SK-N-MC (cell line): Measurements from ENCODE around the gene MAEA.

ENCODE experiments used
- DNase-seq: peaks from one replicate; pipeline ENCODE4 v3.0.0-alpha.2; 2011; ENCODE audit warnings: low read depth, low spot score
- H3K27ac ChIP-seq: fragments of 200-600 bp; sonication (generic); 2 replicates; pipeline ENCODE4 v1.5.1; 2016; ENCODE audit warnings: mixed run types
- H3K36me3 ChIP-seq: fragments of 200-600 bp; sonication (generic); 2 replicates; pipeline ENCODE4 v1.6.1; 2017; ENCODE audit warnings: antibody characterized with exemption, low read length, mixed read lengths; ENCODE audit not compliant: insufficient read depth
- H3K4me3 ChIP-seq: fragments of 200-600 bp; sonication (generic); 2 replicates; pipeline ENCODE4 v1.5.1; 2016
- H3K9ac ChIP-seq: fragments of 200-600 bp; sonication (generic); 2 replicates; pipeline ENCODE4 v1.8.0; 2017; ENCODE audit warnings: mixed run types, mixed read lengths; ENCODE audit not compliant: insufficient read length
- H3K9me3 ChIP-seq: fragments of 200-600 bp; sonication (generic); 2 replicates; pipeline ENCODE4 v1.6.1; 2017; ENCODE audit warnings: low read depth, mild to moderate bottlenecking, antibody characterized with exemption, low read length, moderate library complexity, mixed read lengths
- EZH2 ChIP-seq: fragments of 200-600 bp; sonication (generic); IDR thresholded peaks from one replicate; pipeline ENCODE4 v1.6.1; 2017; ENCODE audit warnings: antibody characterized with exemption
- FOXP2 ChIP-seq: optimal IDR thresholded peaks from 2 replicates; pipeline ENCODE3; 2011; ENCODE audit warnings: mild to moderate bottlenecking, moderate library complexity; ENCODE audit not compliant: insufficient read depth; ENCODE audit errors: extremely low read length, control extremely low read depth
- POLR2AphosphoS5 ChIP-seq: IDR thresholded peaks from 2 replicates; pipeline ENCODE4 v1.6.1; 2012; ENCODE audit warnings: mild to moderate bottlenecking, low read depth, low read length, borderline replicate concordance

The MAEA gene

DNA sequence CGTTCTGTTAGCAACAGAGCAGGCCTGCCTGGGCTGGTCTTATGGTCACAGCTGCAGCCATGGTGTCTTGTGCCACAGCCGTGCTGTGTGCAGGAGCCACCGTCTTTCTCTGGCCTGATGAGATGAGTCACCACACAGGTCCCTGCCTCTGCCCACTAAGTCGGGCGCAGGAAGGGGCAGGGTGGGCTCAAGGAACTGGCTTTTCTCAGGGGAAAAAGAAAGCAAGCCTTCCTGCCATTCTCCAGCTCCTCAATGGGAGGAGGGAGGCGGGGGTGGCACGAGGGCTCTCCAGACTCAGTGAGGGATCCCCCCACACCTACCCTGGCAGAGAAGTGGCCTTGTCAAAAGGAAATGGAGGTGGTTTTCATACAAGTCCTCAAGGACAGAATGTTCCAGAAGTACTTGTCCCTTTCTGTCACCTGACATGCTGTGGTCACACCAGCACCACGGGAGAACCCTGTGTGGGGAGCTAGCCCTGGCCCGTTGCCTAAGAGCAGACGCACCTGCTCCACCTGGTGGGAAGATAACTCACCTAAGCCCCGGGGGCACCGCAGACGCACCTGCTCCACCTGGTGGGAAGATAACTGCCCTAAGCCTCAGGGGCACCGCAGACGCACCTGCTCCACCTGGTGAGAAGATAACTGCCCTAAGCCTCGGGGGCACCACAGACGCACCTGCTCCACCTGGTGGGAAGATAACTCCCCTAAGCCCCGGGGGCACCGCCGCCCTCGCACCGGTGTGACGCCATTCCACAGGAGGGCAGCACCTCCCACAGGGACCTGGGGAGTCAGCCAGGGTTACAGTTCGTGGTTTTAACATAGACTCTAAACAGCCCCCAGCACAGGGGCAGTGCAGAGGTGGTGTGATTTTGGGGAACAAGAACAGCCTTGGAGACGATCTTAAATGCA, 75.8 kb downstream of the MAEA start:
- H3K9me3 ChIP-seq, result no peaks in the 10 kb centered on the region
- no peak overlapping the region for H3K9ac ChIP-seq
- no peak overlapping the region for H3K27ac ChIP-seq
- H3K36me3 ChIP-seq, result no peaks in the 10 kb centered on the region
- no peak for TF ChIP-seq FOXP2
- no peak for TF ChIP-seq POLR2AphosphoS5
- TF ChIP-seq EZH2, result no peak
- H3K4me3 ChIP-seq, result no peak overlapping the region
- no peak for DNase-seq

DNA sequence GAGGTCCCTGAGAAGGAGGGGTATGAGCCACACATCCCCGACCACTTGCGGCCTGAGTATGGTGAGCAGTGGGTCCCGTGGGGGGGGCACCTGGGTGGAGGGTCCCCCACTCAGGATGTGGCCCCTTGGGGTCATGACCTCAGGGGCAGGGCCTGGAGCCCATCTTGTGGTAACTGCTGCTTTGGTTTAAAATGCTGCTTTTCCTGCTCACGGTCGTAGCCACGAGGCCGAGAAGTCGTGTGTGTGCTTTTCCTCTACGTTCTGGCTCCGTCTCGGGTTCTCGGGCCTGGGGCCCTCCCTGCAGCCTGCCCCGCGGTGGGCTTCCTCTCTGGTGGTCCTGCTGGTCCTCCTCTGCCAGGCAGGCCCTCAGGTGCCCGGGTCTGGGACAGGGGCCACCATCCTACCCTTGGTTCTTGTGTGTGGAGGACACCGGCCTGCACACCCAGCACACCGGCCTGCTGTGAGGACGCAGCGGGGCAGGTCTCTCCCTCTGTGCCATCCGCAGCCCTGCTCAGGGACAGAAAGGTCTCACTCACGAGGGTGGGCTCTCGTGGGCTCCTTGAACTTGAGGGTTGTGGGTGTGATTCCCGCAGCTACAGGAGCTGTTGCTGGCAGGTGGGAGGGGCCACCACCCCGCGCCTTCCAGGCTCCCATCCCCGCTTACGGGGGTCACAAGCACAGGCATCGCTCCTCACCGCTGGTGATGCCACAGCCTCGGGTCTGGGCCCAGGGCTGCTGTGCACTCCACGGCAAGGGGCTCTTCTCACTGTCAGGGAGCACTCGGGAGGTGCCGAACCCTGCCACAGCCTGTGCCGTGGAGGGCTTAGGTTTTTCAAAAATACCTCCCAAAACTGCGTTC, 76.9 kb downstream of the MAEA start:
- Histone ChIP-seq H3K36me3 (no peaks in the 10 kb centered on the region), H3K4me3 (no peak overlapping the region), H3K9me3 (no peaks in the 10 kb centered on the region), H3K27ac (no peak overlapping the region), H3K9ac (no peak overlapping the region)
- TF ChIP-seq POLR2AphosphoS5 (no peak), FOXP2 (no peak), EZH2 (no peak)
- DNase-seq, result no peak

GRCh38 chr4:1367230-1367935, 77.7 kb downstream of the MAEA start:
- no peaks in the 10 kb centered on the region for H3K36me3 ChIP-seq
- no peak for TF ChIP-seq EZH2
- TF ChIP-seq FOXP2, result no peak
- no peak for TF ChIP-seq POLR2AphosphoS5

GRCh38 chr4:1367936-1368289, 78.2 kb downstream of the MAEA start:
- H3K4me3 ChIP-seq, result no peak overlapping the region
- no peak for DNase-seq
- H3K27ac ChIP-seq, result no peak overlapping the region
- H3K9me3 ChIP-seq, result no peaks in the 10 kb centered on the region
- H3K9ac ChIP-seq, result no peak overlapping the region
- TF ChIP-seq FOXP2 (no peak), EZH2 (no peak), POLR2AphosphoS5 (no peak)
- H3K36me3 ChIP-seq, result no peaks in the 10 kb centered on the region

More at GRCh38 chr4:1367230-1367935, 77.7 kb downstream of the MAEA start:
- Histone ChIP-seq H3K27ac (no peak overlapping the region), H3K4me3 (no peak overlapping the region), H3K9ac (no peak overlapping the region), H3K9me3 (no peaks in the 10 kb centered on the region)
- DNase-seq, result no peak

- no peak for DNase-seq
- TF ChIP-seq EZH2 (no peak), POLR2AphosphoS5 (no peak), FOXP2 (no peak)
- H3K9ac ChIP-seq, result no peak overlapping the region
- no peaks in the 10 kb centered on the region for H3K36me3 ChIP-seq
- no peak overlapping the region for H3K27ac ChIP-seq
- no peak overlapping the region for H3K4me3 ChIP-seq
- H3K9me3 ChIP-seq, result no peaks in the 10 kb centered on the region
Measured at GRCh38 chr4:1368421-1369090, 78.9 kb downstream of the MAEA start.

DNA sequence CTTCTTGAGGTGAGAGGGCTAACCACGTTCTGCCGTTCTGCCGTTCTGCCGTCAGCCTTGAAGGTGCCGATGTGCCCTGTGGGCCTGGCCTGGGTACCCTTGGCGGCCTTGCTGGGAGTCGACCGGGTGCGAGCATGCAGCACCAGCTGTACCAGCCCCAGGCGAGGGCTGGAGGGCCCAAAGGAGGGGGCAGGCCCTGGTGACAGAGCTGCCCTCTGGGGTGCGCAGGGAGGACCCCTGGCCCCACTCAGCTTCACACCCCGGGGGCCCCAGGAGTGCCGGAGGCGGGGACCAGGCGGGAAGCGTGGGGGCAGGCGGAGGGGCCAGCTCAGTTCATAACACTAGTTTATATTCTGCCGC, 79.4 kb downstream of the MAEA start:
- no peak for TF ChIP-seq FOXP2
- TF ChIP-seq POLR2AphosphoS5, result no peak
- no peak for TF ChIP-seq EZH2
- no peak overlapping the region for H3K4me3 ChIP-seq
- DNase-seq, result no peak
- no peak overlapping the region for H3K27ac ChIP-seq
- H3K9ac ChIP-seq, result no peak overlapping the region
- H3K9me3 ChIP-seq, result no peaks in the 10 kb centered on the region
- H3K36me3 ChIP-seq, result no peaks in the 10 kb centered on the region

GRCh38 chr4:1369479-1370079, 79.9 kb downstream of the MAEA start:
- no peak overlapping the region for H3K9ac ChIP-seq
- no peak overlapping the region for H3K4me3 ChIP-seq
- TF ChIP-seq EZH2 (no peak), FOXP2 (no peak), POLR2AphosphoS5 (no peak)
- no peaks in the 10 kb centered on the region for H3K9me3 ChIP-seq
- no peak overlapping the region for H3K27ac ChIP-seq
- no peak for DNase-seq
- no peaks in the 10 kb centered on the region for H3K36me3 ChIP-seq
